Neural cell (in vitro differentiated cells): ENCODE measurements around the gene DDX52.

ENCODE experiments used
- CTCF ChIP-seq: fragments of 450-650 bp; IDR thresholded peaks from 2 replicates; pipeline ENCODE4 v1.5.1; 2014; ENCODE audit warnings: antibody characterized with exemption, mild to moderate bottlenecking, moderate library complexity; ENCODE audit not compliant: poor library complexity, severe bottlenecking
- EP300 ChIP-seq: fragments of 450-650 bp; conservative IDR thresholded peaks from 2 replicates; pipeline ENCODE4 v1.6.1; 2014; ENCODE audit warnings: antibody characterized with exemption, mild to moderate bottlenecking, moderate library complexity; ENCODE audit not compliant: poor library complexity, severe bottlenecking
- EZH2 ChIP-seq: fragments of 200-600, 300-800 bp; shearing (Covaris generic), sonication (generic); IDR thresholded peaks from 2 replicates; pipeline ENCODE4 v1.6.1; 2014; ENCODE audit warnings: antibody characterized with exemption, low read length, borderline replicate concordance, mild to moderate bottlenecking; ENCODE audit not compliant: insufficient read depth, poor library complexity, severe bottlenecking
- MXI1 ChIP-seq: fragments of 450-650 bp; conservative IDR thresholded peaks from 2 replicates; pipeline ENCODE4 v1.6.1; 2014; ENCODE audit warnings: antibody characterized with exemption, mild to moderate bottlenecking; ENCODE audit not compliant: poor library complexity, severe bottlenecking
- POLR2AphosphoS5 ChIP-seq: IDR thresholded peaks from 2 replicates; pipeline ENCODE4 v1.6.1; 2012
- RAD21 ChIP-seq: fragments of 450-650 bp; conservative IDR thresholded peaks from 2 replicates; pipeline ENCODE4 v1.6.1; 2014; ENCODE audit warnings: antibody characterized with exemption, mild to moderate bottlenecking, moderate library complexity
- SMC3 ChIP-seq: fragments of 450-650 bp; conservative IDR thresholded peaks from 2 replicates; pipeline ENCODE4 v1.6.1; 2014; ENCODE audit warnings: antibody characterized with exemption, mild to moderate bottlenecking, moderate library complexity; ENCODE audit not compliant: poor library complexity
- TAF1 ChIP-seq: IDR thresholded peaks from 2 replicates; pipeline ENCODE4 v1.6.1; 2012; ENCODE audit warnings: low read depth
- TF ChIP-seq, protein P1 (sequence below): IDR thresholded peaks from 2 replicates; pipeline ENCODE4 v1.6.1; 2012; ENCODE audit warnings: borderline replicate concordance

GRCh38 chr17:37637956-37638355, 5.3 kb downstream of the DDX52 start:
- TF ChIP-seq CTCF = no peak
- no peak for TF ChIP-seq POLR2AphosphoS5
- no peak for TF ChIP-seq RAD21
- TF ChIP-seq, protein P1, sequence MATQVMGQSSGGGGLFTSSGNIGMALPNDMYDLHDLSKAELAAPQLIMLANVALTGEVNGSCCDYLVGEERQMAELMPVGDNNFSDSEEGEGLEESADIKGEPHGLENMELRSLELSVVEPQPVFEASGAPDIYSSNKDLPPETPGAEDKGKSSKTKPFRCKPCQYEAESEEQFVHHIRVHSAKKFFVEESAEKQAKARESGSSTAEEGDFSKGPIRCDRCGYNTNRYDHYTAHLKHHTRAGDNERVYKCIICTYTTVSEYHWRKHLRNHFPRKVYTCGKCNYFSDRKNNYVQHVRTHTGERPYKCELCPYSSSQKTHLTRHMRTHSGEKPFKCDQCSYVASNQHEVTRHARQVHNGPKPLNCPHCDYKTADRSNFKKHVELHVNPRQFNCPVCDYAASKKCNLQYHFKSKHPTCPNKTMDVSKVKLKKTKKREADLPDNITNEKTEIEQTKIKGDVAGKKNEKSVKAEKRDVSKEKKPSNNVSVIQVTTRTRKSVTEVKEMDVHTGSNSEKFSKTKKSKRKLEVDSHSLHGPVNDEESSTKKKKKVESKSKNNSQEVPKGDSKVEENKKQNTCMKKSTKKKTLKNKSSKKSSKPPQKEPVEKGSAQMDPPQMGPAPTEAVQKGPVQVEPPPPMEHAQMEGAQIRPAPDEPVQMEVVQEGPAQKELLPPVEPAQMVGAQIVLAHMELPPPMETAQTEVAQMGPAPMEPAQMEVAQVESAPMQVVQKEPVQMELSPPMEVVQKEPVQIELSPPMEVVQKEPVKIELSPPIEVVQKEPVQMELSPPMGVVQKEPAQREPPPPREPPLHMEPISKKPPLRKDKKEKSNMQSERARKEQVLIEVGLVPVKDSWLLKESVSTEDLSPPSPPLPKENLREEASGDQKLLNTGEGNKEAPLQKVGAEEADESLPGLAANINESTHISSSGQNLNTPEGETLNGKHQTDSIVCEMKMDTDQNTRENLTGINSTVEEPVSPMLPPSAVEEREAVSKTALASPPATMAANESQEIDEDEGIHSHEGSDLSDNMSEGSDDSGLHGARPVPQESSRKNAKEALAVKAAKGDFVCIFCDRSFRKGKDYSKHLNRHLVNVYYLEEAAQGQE = no peak
- TF ChIP-seq EZH2 = no peak
- no peak for TF ChIP-seq EP300
- no peak for TF ChIP-seq TAF1
- TF ChIP-seq MXI1 = no peak
- TF ChIP-seq SMC3 = no peak
